Measurements from ENCODE around the gene E2F3.

Gene E2F3

GRCh38 chr6:20364327-20364726 lies 37.4 kb upstream of the E2F3 start:
- no peak overlapping the region for H3K4me3 ChIP-seq (ENCODE audit: control insufficient read depth, low read depth, low read length)
- no peak for DNase-seq (ENCODE audit: low read depth)
- no peak for TF ChIP-seq CTCF (conservative IDR thresholded peaks at IDR 0.05; ENCODE audit: control insufficient read depth, insufficient read depth, low read depth, low read length)

- DNase-seq (ENCODE audit: low read depth), result no peak
- no peak for TF ChIP-seq CTCF (conservative IDR thresholded peaks at IDR 0.05; ENCODE audit: control insufficient read depth, insufficient read depth, low read depth, low read length)
- H3K4me3 ChIP-seq (ENCODE audit: control insufficient read depth, low read depth, low read length), result no peak overlapping the region
These were observed 36.2 kb upstream of the E2F3 start for GRCh38 chr6:20365456-20365855.

- TF ChIP-seq CTCF (conservative IDR thresholded peaks at IDR 0.05; ENCODE audit: control insufficient read depth, insufficient read depth, low read depth, low read length), result no peak
- no peak overlapping the region for H3K4me3 ChIP-seq (ENCODE audit: control insufficient read depth, low read depth, low read length)
- DNase-seq (ENCODE audit: low read depth), result no peak
These were observed 35.4 kb upstream of the E2F3 start for GRCh38 chr6:20366082-20366830.

GRCh38 chr6:20367743-20368485 lies 33.8 kb upstream of the E2F3 start:
- peak; percentile 24 for DNase-seq (ENCODE audit: low read depth)
- no peak overlapping the region for H3K4me3 ChIP-seq (ENCODE audit: control insufficient read depth, low read depth, low read length)
- TF ChIP-seq CTCF (conservative IDR thresholded peaks at IDR 0.05; ENCODE audit: control insufficient read depth, insufficient read depth, low read depth, low read length), result no peak

- no peak overlapping the region for H3K4me3 ChIP-seq (ENCODE audit: control insufficient read depth, low read depth, low read length)
- DNase-seq (ENCODE audit: low read depth), result no peak
- TF ChIP-seq CTCF (conservative IDR thresholded peaks at IDR 0.05; ENCODE audit: control insufficient read depth, insufficient read depth, low read depth, low read length), result no peak
These were observed 31.3 kb upstream of the E2F3 start for GRCh38 chr6:20370393-20370792.

- TF ChIP-seq CTCF (conservative IDR thresholded peaks at IDR 0.05; ENCODE audit: control insufficient read depth, insufficient read depth, low read depth, low read length), result no peak
- H3K4me3 ChIP-seq (ENCODE audit: control insufficient read depth, low read depth, low read length), result no peak overlapping the region
- DNase-seq (ENCODE audit: low read depth), result no peak
These were observed 30.9 kb upstream of the E2F3 start for GRCh38 chr6:20370801-20371200.
